Measurements from ENCODE around the gene VEGFD. TPM values are rescaled to one million over a fixed set of nuclear protein-coding genes. Genes with fewer than 3 reads are reported as not detected.

Gene VEGFD
- total and polyA plus RNA-seq, 9 of the 15 experiments (the other 6 are each of a cell fraction or from before 2014, with no cell fraction given) = 0.03 TPM; not detected in 8

- H2AFZ ChIP-seq (ENCODE audit: low read depth, low read length) = no peak overlapping the region
- no peak for FAIRE-seq
- H3K9me3 ChIP-seq (replicated peaks; ENCODE audit: control insufficient read depth, insufficient read depth, low read depth, low read length) = no peaks in the 10 kb centered on the region; the same call in 1 of the 2 replicates
- no peak overlapping the region for H3K4me2 ChIP-seq (ENCODE audit: insufficient read depth, low read length)
- CTCF ChIA-PET (ENCODE audit: low intra/inter-chr PET ratio) = no interaction called here
- H3K4me1 ChIP-seq (replicated peaks in 1 of 2; ENCODE audit: control insufficient read depth in 2 of 2, insufficient read depth in 2 of 2, low read length in 2 of 2) = no peaks in the 10 kb centered on the region
- TF ChIP-seq FOXK1 (CRISPR knock-in tag; IDR thresholded peaks at IDR 0.05; ENCODE audit: borderline replicate concordance) = no peak
- no peak for TF ChIP-seq ZKSCAN1 (IDR thresholded peaks at IDR 0.05; ENCODE audit: low read depth, low read length)
- no peak for TF ChIP-seq ZNF232 (CRISPR knock-in tag; IDR thresholded peaks at IDR 0.05)
- no peak for TF ChIP-seq HES1 (IDR thresholded peaks at IDR 0.05; ENCODE audit: low read depth)
- TF ChIP-seq HMBOX1 (IDR thresholded peaks at IDR 0.05) = no peak
- no peak for TF ChIP-seq SAP30 (IDR thresholded peaks at IDR 0.05; ENCODE audit: borderline replicate concordance, insufficient read depth, low read depth, low read length, poor library complexity, severe bottlenecking)
- no peak for TF ChIP-seq PTRF (tag; IDR thresholded peaks at IDR 0.05)
- TF ChIP-seq NR0B1 (IDR thresholded peaks at IDR 0.05; ENCODE audit: partially characterized antibody) = no peak
- TF ChIP-seq L3MBTL2 (IDR thresholded peaks at IDR 0.05) = no peak
- no peak for TF ChIP-seq NBN (IDR thresholded peaks at IDR 0.05; ENCODE audit: low read depth)
- TF ChIP-seq, protein P1, sequence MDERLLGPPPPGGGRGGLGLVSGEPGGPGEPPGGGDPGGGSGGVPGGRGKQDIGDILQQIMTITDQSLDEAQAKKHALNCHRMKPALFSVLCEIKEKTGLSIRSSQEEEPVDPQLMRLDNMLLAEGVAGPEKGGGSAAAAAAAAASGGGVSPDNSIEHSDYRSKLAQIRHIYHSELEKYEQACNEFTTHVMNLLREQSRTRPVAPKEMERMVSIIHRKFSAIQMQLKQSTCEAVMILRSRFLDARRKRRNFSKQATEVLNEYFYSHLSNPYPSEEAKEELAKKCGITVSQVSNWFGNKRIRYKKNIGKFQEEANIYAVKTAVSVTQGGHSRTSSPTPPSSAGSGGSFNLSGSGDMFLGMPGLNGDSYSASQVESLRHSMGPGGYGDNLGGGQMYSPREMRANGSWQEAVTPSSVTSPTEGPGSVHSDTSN (CRISPR knock-in tag; IDR thresholded peaks at IDR 0.05; ENCODE audit: low read depth) = no peak
- TF ChIP-seq, protein P1 (tag; conservative IDR thresholded peaks at IDR 0.05; ENCODE audit: low read depth) = no peak
- TF ChIP-seq SETDB1 (IDR thresholded peaks at IDR 0.05; ENCODE audit: low read length) = no peak
- no peak for TF ChIP-seq ZNF699 (CRISPR knock-in tag; IDR thresholded peaks at IDR 0.05; ENCODE audit: insufficient replicate concordance)
- no peak for TF ChIP-seq ZC3H11A (IDR thresholded peaks at IDR 0.05; ENCODE audit: low read depth, low read length)
- TF ChIP-seq SIN3B (IDR thresholded peaks at IDR 0.05; ENCODE audit: low read depth) = no peak
- TF ChIP-seq POLR2B (IDR thresholded peaks at IDR 0.05; ENCODE audit: low read depth, partially characterized antibody) = no peak
- no peak for TF ChIP-seq TARDBP (IDR thresholded peaks at IDR 0.05)
- TF ChIP-seq NCOA1 (IDR thresholded peaks at IDR 0.05; ENCODE audit: low read depth) = no peak
- ATAC-seq = no peak
- H3K9me1 ChIP-seq (ENCODE audit: control insufficient read depth, insufficient read depth, low read length) = no peaks in the 10 kb centered on the region
- H3K36me3 ChIP-seq (ENCODE audit: control insufficient read depth, insufficient read depth, low read length) = no peaks in the 10 kb centered on the region
- POLR2A ChIA-PET = no interaction called here
- intact Hi-C loops (cut with micrococcal nuclease) (no loop called here), in situ Hi-C loops (cut with MboI) (no loop called here)
- no peak for DNase-seq (ENCODE audit: extremely low read depth in 1 of 4, low spot score in 3 of 4)
- H3K4me3 ChIP-seq = no peak overlapping the region
- BruUV-seq (replicated peaks) = no TSS peak
- no peaks in the 10 kb centered on the region for H3K79me2 ChIP-seq (ENCODE audit: control insufficient read depth, insufficient read depth, low read length)
- no peak overlapping the region for H3K27ac ChIP-seq (ENCODE audit: extremely low read depth, low read depth, low read length)
- peaks cover under 1 to 14% of the 10 kb centered on the region in 2 experiments; a peak in 2 of 5 replicates for H3K27me3 ChIP-seq (ENCODE audit: control insufficient read depth in 2 of 2, insufficient read depth in 2 of 2, low read length in 2 of 2)
- 8% methylated on average over 2 of the region's 2 CpGs for WGBS (ENCODE audit: insufficient coverage, low coverage, missing lambda C conversion rate)
- no peaks in the 10 kb centered on the region for H4K20me1 ChIP-seq (replicated peaks; ENCODE audit: control insufficient read depth, insufficient read depth, low read length)
- H3K9ac ChIP-seq (ENCODE audit: insufficient read depth in 1 of 2, low read depth in 2 of 2, low read length in 2 of 2) = no peak overlapping the region
Observed at GRCh38 chrX:15358533-15358932, 25.7 kb downstream of the VEGFD start.
